GM23248 (cell line): Measurements from ENCODE around the gene GLUD1.

Experiments
- EZH2 ChIP-seq: fragments of 200-600 bp; sonication (generic); IDR thresholded peaks from 2 replicates; pipeline ENCODE4 v1.6.1; 2018; ENCODE audit warnings: antibody characterized with exemption, mild to moderate bottlenecking; ENCODE audit not compliant: insufficient read depth, poor library complexity, severe bottlenecking
- EZH2phosphoT487 ChIP-seq: fragments of 200-600 bp; sonication (generic); IDR thresholded peaks from 2 replicates; pipeline ENCODE4 v1.6.1; 2018; ENCODE audit warnings: antibody characterized with exemption, moderate library complexity, mild to moderate bottlenecking, low read depth; ENCODE audit not compliant: insufficient read depth

GRCh38 chr10:87030912-87031635 is 63.6 kb downstream of the GLUD1 start:
- TF ChIP-seq EZH2, result no peak
- no peak for TF ChIP-seq EZH2phosphoT487
